Measurements from ENCODE around the gene ZMYM3.

DNA sequence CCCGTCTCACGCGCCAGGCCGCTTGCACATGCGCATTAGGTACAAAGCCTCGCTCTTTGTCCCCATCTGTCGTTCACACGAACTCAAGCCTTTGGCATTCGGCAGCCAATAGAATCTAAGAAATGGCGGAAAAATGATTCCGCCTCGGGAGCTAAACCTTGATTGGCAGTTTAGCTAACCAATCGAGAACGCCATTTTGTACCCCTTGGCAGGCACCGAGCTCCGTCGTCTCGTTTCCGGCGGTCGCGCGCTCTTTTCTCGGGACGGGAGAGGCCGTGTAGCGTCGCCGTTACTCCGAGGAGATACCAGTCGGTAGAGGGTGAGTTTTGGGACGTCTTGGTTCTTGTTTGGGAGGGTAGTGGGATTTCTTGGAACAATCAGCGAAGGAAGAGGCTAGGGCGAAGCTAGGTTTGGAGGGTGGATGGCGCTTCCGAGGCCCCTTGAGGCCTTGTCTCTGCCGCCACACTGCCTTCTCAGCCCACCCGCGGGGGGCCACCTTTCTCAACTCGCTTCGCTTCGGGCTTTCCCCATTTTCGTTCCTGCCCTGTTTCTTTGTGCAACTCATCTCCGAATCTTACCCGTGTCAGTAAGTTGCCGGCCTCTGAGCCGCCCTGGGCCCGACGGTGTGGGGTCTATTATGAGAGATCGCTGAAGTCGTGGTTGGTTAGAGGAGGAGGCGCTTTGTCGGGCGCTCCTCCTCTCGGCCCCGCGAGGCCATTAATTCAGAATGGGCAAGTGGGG is 29.6 kb upstream of the ZMYM3 start, which contains the start of gene NONO:
- TF ChIP-seq, protein P1, sequence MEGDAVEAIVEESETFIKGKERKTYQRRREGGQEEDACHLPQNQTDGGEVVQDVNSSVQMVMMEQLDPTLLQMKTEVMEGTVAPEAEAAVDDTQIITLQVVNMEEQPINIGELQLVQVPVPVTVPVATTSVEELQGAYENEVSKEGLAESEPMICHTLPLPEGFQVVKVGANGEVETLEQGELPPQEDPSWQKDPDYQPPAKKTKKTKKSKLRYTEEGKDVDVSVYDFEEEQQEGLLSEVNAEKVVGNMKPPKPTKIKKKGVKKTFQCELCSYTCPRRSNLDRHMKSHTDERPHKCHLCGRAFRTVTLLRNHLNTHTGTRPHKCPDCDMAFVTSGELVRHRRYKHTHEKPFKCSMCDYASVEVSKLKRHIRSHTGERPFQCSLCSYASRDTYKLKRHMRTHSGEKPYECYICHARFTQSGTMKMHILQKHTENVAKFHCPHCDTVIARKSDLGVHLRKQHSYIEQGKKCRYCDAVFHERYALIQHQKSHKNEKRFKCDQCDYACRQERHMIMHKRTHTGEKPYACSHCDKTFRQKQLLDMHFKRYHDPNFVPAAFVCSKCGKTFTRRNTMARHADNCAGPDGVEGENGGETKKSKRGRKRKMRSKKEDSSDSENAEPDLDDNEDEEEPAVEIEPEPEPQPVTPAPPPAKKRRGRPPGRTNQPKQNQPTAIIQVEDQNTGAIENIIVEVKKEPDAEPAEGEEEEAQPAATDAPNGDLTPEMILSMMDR (conservative IDR thresholded peaks at IDR 0.05 in 1 of 2, IDR thresholded peaks at IDR 0.05 in 1 of 2; ENCODE audit: low read depth in 1 of 2, low read length in 2 of 2), result no peak
- TF ChIP-seq EZH2 (IDR thresholded peaks at IDR 0.05; ENCODE audit: low read length, missing control alignments), result no peak

Measured in fibroblast of lung (primary cell).